Lower lobe of right lung (tissue), 2 donors: ENCODE measurements around the gene CDKAL1. TPM values are rescaled to one million over a fixed set of nuclear protein-coding genes. Genes with fewer than 3 reads are reported as not detected.

Source experiments
- ATAC-seq, 2 donors: fragments of 200-7000 bp; cut with Tn5 transposase; one replicate each; pipeline ENCODE4 v1.9.1; 2020 to 2022; ENCODE audit warnings: mild to moderate bottlenecking in 2 of 2, moderate library complexity in 2 of 2
- DNase-seq: peaks from one replicate; pipeline ENCODE4 v3.0.0-alpha.2; 2020
- H3K27ac ChIP-seq: fragments of 200-600 bp; one replicate; pipeline ENCODE4 v1.8.0; 2022
- H3K27me3 ChIP-seq: fragments of 200-600 bp; one replicate; pipeline ENCODE4 v1.8.0; 2022; ENCODE audit warnings: low read depth
- H3K36me3 ChIP-seq: fragments of 200-600 bp; one replicate; pipeline ENCODE4 v1.8.0; 2022; ENCODE audit warnings: mild to moderate bottlenecking
- H3K4me1 ChIP-seq: fragments of 200-600 bp; one replicate; pipeline ENCODE4 v1.8.0; 2022
- H3K4me3 ChIP-seq: fragments of 200-600 bp; one replicate; pipeline ENCODE4 v1.8.0; 2022; ENCODE audit warnings: mild to moderate bottlenecking
- H3K9me3 ChIP-seq: fragments of 200-600 bp; one replicate; pipeline ENCODE4 v1.8.0; 2022
- CTCF ChIP-seq: fragments of 200-600 bp; IDR thresholded peaks from one replicate; pipeline ENCODE4 v1.8.0; 2022; ENCODE audit warnings: antibody characterized with exemption, mild to moderate bottlenecking
- intact Hi-C: fragments of 100-400 bp; cut with DNase I; formaldehyde crosslinking; loops from one replicate; pipeline ENCODE4 v1.11.0; 2022
- total RNA-seq: library from RNA; stranded (reverse); fragmentation: NEBNext Ultra II Directional; extraction: Animal tissue kit (Norgen Biotek cat#: 25700); gene quantifications from one replicate; pipeline ENCODE4 v1.2.1, GENCODE V29; 2021
- donor health status: DM: no; HTN: yes; CAD: no; lungs with severe emphysema.

The CDKAL1 gene
- total RNA-seq, 1 donor from 2014 or later, result 16.0 TPM

- no peak for TF ChIP-seq CTCF
- Histone ChIP-seq H3K36me3 (no peaks in the 10 kb centered on the region), H3K9me3 (peaks cover under 1% of the 10 kb centered on the region), H3K4me3 (no peak overlapping the region), H3K4me1 (no peaks in the 10 kb centered on the region), H3K27me3 (no peaks in the 10 kb centered on the region), H3K27ac (no peak overlapping the region)
- DNase-seq, result no peak
- no peak for ATAC-seq
- intact Hi-C loops, result no loop called here
Measured at GRCh38 chr6:21078497-21078896, 544.2 kb downstream of the CDKAL1 start.

GRCh38 chr6:21079468-21080048 is 545.3 kb downstream of the CDKAL1 start:
- no peak for ATAC-seq

GRCh38 chr6:21080221-21080620 is 546.0 kb downstream of the CDKAL1 start:
- intact Hi-C loops, result no loop called here
- no peaks in the 10 kb centered on the region for H3K9me3 ChIP-seq
- TF ChIP-seq CTCF, result no peak
- H3K27ac ChIP-seq, result no peak overlapping the region
- no peak for ATAC-seq
- no peak overlapping the region for H3K4me3 ChIP-seq
- DNase-seq, result no peak
- H3K4me1 ChIP-seq, result no peaks in the 10 kb centered on the region
- H3K27me3 ChIP-seq, result no peaks in the 10 kb centered on the region
- no peaks in the 10 kb centered on the region for H3K36me3 ChIP-seq

More at GRCh38 chr6:21079468-21080048, 545.3 kb downstream of the CDKAL1 start:
- no peaks in the 10 kb centered on the region for H3K9me3 ChIP-seq
- DNase-seq, result no peak
- no peaks in the 10 kb centered on the region for H3K4me1 ChIP-seq
- no peak for TF ChIP-seq CTCF
- H3K4me3 ChIP-seq, result no peak overlapping the region
- no peaks in the 10 kb centered on the region for H3K27me3 ChIP-seq
- intact Hi-C loops, result no loop called here
- no peak overlapping the region for H3K27ac ChIP-seq
- no peaks in the 10 kb centered on the region for H3K36me3 ChIP-seq

GRCh38 chr6:21082091-21082490 is 547.8 kb downstream of the CDKAL1 start:
- DNase-seq, result no peak
- Histone ChIP-seq H3K4me1 (no peaks in the 10 kb centered on the region), H3K27ac (no peak overlapping the region), H3K36me3 (no peaks in the 10 kb centered on the region), H3K4me3 (no peak overlapping the region), H3K27me3 (no peaks in the 10 kb centered on the region), H3K9me3 (no peaks in the 10 kb centered on the region)
- no peak for ATAC-seq
- intact Hi-C loops, result no loop called here
- TF ChIP-seq CTCF, result no peak

GRCh38 chr6:21083708-21084107 is 549.5 kb downstream of the CDKAL1 start:
- intact Hi-C loops, result no loop called here
- no peak for TF ChIP-seq CTCF
- Histone ChIP-seq H3K36me3 (no peaks in the 10 kb centered on the region), H3K4me1 (no peaks in the 10 kb centered on the region), H3K27ac (no peak overlapping the region), H3K4me3 (no peak overlapping the region), H3K9me3 (no peaks in the 10 kb centered on the region), H3K27me3 (no peaks in the 10 kb centered on the region)
- no peak for DNase-seq
- no peak for ATAC-seq
